Pons (tissue), 1 donor: ENCODE data around the gene CUBN.
A peak's percentile ranks its signal among the peaks of the same experiment; 100 is the strongest.

Experiments used
- DNase-seq: peaks from one replicate; pipeline ENCODE4 v3.0.0-alpha.2; 2016; ENCODE audit warnings: low spot score

The CUBN gene

DNA sequence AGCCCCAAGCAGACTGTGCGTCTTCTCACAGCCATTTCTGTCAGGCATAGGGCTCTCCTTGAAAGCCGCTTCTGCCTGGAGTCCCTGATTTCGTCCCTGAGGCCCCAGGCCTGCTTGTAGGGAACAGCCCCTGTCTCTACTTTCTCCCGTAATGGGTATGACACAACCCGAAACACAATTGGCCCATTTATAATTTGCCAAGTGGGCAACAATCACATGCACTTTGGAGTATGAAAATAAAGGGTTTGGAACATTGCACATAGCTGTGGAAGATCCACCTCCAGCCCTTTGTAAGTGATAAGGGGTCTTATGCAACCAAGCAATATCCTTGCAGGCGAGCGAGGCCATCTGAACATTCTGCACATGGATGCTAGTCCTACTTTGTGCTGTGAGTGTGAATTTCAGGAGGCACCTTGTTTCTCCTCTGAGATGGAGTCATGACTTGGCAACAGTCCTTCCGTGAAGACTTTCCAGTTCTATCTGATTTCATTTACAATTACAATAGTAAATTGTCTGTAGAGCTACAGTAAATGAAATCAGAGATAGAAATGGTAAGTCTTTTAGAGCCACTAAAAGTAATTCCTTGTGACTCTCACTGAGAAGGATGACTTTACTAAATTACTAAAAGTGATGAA is 141.5 kb downstream of the CUBN start:
- no peak for DNase-seq

DNA sequence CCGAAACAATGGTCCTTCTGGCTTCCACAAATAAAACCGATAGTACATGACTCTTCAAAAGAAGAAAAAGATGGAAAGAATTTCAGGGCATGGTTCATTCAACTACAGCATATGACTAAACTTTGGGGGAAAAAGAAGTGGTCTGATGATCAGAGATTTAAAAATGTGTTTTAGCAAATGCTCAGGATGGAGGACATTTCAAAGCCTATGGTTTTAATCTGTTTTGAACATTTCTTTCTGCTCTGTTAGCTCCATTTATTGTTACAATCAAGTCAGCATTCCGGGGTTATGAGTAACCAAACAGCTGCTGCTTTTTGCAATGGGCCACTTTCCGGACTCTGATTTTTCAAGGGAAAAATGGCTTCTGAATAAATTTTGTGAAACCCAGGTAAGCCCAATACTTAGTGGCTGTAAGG is 142.4 kb downstream of the CUBN start:
- DNase-seq, result no peak

DNA sequence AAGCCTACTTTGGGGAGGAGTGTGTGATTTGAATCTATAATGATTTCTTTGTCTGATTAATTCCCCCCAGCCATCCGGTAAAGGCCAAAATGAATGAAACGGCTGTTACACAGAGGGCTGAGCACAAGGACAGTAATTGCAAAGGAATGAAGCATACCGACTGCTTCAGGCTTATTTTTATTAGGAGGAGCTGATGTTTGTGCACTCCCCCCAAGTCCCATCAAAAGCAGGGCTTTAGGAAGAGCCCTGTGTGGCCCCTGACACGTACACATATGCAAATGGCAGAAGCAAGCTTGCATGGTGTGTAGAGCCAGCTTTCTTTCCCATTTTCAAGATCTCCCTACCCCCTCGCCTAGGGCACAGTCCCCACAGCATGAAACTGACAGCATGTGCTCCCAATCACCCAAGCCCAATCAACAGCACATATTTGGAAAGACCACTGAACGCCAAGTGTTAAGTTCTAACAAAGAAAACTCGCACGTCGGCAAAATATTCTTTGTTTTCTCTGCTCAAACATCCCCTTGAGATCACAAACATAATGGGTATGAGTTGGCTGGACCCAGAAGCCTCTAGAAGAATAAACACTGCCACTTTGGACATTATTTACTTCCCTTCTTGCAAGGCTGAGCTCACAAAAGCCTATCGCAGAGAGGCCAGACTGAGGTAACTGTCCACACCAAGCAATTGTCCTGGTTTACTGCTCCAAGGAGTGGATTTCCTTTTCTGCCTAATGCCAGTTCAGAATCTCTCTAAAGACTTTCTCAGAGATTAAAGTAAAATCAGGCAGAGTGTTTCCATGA is 143.0 kb downstream of the CUBN start:
- peak; percentile 61 for DNase-seq

DNA sequence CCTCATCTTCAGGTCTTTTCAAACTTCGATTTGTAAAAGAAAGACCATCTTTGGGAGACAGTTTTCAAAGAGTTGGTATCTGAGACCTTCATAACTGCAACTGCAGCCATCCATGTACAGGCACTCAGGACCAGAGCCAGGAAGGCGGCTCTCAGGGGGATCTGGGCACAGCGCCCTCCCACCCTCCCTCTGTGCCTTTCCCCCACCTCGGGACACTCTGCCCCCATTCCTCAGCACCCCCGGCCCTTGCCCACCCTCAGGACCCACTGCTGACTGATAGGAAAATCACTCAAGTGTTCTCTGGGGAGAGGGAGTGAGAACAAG is 143.6 kb downstream of the CUBN start:
- DNase-seq, result no peak

DNA sequence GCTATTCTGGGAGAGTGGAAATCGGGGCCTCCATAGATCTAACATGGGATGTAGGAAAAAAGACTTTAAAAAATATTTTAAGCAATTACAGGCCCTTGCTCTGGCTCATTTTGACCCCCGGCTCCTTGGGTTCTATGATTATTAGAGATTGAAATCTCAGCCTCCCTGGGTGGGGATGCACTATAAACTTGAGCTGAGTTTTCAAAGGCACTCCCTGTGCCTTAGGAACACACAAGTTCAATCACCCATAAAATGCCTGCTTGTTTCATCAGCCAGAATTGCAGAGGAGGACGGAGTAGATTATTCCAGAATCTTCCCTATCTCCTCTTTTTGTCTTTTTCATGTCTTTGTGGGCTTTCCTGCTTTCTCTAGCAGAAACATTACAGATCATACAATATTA is 145.4 kb downstream of the CUBN start:
- no peak for DNase-seq

DNA sequence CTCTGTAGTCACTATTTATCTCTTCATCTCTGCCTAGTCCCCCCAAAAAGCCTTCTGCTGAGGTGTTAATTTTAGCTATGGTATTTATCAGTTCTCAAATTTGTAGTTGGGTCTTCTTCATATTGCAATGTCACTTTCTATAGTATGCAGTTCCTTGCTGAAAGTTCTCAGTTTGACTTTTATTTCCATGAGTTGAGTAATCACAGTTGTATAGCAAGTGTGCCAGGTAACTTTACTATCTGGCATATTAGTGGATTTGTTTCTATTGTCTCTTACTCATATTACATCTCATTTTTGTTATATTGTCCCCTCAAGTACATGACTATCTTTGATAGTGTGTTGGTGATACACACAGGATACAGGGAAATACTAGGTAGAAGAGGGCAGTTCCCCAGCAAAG is 152.8 kb downstream of the CUBN start:
- DNase-seq, result no peak

DNA sequence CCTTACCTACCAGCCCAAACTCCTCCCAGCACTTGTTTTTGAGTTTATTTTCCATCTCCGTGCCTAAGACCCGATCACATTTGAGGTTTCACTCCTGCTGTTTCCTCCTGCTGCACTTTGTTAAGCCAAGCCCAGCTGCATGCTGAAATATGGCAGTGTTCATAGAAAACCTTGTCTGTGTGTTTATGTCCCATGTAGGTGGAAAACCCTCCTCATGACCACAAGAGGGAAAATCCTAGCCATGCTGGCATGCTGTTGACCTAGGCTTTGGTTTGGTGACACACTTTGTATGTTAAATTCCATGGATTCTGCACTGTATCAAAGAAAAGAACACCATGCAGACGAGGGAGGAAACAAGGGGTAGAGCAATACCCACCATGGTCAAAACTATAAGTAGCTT is 154.4 kb downstream of the CUBN start:
- no peak for DNase-seq

DNA sequence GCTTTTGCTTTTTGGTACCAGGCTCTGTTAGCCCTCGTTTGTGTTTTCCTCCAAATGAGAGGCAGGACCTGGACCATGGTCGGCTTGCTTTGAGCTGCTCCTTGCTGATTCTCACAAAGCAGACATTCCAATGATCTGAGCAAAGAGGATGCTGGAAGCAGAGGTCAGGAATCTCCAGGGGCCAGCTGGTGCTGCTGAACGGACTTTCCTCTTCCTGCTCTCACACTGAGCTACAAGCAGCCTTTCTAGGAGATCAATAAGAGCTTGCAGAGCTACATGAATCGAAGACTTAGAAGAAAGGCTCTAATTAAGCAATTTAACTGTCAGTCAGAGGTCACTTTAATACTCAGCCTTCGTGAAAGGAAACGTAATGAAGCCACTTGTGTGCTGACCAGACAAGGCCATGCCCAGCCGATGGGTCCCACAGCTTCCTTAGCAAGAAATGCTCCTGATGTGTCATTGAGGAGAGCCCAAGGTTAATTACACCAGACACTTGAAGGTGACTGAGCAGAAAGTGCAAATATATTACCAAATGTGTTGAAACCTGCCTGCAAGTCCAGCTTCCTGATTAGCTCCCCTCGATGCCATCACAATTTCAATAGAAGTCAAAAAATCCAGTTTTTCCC is 161.1 kb downstream of the CUBN start:
- no peak for DNase-seq

DNA sequence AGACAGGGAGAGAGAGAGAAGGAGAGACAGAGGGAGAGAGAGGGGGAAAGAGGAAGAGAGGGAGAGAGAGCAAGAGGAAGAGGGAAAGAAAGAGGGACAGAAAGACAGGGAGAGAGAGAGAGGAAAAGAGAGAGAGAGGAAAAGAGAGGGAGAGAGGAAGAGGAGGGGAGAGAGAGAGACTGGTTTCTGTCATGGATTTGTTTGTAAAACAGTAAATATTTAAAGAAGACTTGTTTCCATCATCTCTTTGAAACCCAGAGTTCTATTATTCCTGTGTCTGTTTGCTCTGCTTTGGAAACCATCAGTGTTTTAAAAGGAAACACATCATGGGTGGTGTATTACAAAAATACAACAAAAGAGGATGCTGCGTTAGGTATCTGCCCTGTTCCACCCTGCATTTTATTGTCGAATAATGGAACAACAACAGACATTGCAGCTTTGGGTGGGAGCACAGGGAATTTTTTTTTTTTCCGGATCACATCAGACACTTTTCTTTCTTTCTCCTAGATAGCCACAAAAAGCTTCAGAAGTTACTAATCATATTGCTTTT is 161.7 kb downstream of the CUBN start:
- no peak for DNase-seq

DNA sequence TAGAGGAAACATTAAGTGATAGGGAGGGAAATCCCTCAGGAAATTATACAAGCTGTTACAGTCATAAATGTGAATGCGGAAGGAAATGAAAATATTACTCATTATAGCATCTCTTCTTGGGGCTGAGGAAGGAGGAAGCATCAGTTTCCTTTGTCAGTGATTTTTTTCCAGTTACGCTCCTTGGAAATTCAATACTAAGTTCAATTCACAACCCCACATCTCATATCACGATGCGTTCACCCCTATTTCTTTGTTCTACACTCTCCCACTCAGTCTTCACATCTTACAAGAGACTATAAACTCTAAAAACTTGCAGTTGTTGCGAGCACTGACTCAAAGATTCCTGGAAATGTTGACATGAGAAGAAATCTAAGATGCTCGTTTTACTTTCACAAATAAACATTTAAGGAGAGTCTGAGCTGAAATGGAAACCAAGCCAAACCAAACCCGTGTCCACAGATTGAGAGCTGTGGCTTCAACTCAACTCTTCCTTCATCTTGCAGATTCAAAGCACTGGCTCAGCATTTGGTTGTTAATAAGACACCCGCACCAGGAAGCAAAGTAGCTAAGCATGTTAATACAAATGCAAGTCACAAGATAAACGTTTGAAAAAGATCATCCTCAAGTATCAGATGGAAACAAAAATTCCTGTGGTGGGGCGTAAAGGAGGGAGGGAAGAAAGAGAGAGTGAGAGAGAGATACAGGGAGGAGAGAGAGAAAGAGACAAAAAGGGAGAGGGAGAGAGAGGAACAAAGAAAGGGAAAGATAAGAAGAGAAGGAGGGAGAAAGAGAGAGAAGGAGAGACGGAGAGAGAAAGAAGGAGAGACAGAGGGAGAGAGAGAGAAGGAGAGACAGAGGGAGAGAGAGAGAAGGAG is 162.4 kb downstream of the CUBN start:
- no peak for DNase-seq

DNA sequence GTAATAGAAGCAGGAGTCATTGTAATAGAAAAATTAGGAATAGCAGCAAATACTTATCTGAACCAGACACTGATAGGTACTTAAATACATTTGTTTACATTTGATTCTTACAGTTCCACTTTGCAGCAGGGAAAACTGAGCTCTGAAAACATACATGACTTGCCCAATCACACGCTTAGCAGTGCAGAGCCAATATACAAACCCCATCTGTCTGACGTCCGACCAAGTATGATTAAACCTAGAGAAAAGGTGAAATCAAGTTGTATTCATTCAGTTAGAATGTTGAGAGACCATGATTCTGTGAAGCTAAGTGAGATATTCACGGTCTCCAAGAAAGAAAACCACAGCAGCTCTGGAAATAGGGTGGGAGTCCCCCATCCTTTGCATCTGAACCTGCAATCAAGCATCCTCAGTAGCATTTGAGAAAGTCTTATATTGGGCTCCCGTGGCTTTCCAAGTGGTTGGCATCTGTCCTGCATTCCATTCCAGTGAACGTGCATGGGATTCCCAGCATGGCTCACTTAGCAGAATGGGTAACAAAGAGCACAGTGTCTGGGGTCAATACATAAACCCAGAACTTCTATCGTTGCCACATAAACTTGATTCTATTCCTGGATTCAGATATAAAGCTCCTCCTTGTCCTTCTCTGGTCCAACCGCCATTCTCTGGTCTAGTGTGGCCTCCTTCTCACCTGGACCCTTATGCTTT is 163.7 kb downstream of the CUBN start:
- no peak for DNase-seq

DNA sequence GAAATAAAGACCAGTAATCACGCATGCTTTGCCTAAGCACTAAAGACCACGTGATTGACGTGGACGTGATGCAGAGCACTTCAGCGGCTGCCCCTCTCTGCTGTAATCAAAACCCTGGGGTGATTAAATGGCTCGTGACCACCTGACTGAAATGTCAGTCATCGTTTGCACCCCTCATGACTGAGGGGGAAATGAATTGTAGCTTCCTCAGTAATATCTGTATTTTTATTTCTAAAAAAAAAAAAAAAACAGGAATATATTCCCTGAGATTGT is 164.3 kb downstream of the CUBN start:
- DNase-seq, result no peak

DNA sequence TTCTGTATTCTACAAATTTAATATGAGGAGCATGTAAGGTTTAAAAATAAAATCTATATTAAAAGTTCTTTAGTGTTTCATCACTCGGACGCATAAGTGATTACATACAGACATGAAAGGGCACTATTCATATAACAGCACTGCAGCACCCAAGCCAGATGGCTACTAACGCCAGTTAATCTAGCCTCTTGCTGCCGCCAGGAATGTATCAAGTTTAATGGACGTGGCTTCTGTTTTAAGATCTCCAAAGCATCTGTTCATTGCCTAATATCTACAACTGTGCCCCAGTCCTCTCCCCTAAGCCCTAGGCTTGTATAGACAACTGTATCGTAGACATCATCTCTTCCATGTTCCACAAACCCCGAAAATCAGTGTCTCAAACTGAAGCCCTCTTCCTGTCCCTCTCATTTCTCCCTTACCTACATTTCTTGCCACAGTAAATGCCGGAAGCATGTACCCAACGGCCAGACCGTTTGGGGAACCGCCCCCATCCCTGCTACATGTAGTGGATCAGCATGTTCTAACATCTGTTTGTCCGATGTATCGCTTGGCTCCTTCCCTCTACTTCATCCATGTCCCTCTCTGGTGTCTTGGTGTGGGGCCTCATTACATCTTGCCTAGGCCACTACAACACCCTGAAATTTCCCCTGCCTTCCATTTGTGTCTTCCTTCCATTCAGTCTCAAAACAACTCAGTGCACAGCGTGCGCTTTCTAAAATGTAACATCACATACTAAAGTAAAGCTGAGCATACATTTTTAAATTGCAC is 164.9 kb downstream of the CUBN start:
- no peak for DNase-seq

DNA sequence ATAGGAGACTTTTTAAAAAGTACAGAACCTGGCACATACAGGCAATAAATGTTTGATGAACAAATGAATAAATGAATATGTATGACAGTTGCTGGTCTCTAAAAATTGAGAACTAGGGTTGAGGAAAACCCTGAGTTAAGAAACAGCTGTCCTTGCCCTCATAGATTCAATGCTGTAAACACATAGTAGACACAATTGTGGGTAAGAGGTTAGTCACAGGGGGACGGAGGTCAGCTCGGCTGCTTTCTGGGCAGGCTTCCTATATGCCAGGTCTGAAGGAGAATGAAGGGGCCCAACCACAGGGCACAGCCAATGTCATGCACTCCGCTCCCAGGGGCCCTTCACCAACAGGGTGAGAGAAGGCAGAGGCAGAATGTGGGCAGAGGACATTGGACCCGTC is 169.1 kb downstream of the CUBN start:
- DNase-seq, result no peak

DNA sequence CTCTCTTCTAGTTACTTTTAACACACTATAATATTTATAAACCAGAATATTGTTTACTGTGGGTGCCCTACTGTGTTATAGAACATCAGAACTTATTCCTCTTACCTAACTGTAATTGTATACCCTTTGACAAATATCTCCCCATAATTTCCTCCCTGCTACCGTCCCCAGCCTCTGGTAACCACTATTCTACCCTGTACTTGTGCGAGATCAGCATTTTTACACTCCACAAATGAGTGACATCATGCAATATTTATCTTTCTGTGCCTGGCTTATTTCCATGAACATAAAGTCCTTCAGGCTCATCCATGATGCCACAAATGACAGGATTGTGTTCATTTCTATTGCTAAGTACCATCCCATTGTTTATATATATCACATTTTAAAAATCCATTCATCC is 172.6 kb downstream of the CUBN start:
- no peak for DNase-seq

DNA sequence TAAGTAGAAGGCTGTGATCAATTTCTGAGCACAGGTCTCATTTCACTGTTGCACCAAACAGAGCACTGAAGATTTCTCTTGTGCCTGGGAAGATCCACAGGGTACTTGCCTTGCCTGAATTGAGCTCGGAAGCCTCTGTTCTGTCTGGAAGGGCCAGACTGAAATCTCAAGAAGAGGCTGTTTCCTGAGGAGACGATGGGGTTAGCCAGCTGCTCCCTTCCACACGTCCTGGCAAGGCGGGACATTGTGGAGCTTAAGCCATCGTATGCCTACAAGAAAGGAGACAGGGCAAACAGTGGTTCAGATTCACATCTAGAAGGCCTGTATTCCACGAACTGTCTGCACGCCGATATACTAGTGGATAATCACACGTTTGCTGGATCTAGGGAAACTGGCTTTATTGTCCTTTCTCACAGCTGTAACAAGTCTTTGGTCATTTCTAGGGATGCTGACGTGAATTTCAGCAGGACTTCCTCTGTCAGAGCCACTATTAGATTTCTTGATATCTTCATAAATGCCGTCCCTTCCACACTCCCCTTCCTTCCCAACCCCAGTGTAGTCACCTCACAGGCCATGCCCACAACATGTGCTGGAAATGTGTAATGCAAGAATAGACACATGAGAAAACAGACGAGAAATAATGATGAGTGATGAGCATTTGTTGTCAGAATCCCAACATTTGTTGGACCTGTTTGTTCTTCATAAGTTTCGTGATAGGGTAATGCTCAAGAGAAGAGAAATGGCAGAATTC is 175.2 kb downstream of the CUBN start:
- no peak for DNase-seq

DNA sequence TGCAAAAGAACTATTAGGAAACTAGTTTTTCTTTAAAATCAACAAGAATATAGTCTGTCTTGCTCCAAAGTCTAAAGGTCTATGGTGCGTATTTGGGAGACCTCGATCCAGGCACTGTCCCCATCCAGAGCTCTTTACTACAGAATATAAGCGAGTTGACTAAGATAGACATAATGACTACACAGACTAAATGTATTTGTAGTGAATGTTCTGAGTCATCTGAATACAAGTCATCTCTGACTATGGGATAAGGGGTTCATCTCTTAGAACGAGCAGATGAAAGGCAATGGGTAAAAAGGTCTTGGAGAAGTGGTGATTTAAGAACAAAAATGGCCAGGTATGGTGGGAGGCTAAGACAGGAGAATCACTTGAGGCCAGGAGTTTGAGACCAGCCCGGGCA is 176.3 kb downstream of the CUBN start:
- DNase-seq, result no peak

DNA sequence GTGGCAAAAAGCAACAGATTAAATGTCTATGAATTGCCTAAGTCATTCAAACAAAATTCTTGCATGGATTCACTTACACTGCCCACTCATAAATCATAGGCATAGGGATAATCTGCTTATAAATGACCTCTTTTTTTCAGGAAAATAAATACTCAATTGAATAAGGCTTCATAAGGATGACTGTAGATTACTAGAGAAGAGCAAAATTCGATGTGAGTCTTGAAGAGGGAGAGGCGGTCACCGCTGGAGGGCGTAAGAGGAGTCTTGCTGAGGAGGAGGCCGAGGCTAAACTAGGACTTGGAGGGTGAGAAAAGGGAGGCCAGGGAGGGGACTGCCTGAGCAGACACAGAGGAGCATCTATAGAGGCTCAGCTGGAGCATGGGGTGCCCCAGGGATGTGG is 177.0 kb downstream of the CUBN start:
- DNase-seq, result no peak

DNA sequence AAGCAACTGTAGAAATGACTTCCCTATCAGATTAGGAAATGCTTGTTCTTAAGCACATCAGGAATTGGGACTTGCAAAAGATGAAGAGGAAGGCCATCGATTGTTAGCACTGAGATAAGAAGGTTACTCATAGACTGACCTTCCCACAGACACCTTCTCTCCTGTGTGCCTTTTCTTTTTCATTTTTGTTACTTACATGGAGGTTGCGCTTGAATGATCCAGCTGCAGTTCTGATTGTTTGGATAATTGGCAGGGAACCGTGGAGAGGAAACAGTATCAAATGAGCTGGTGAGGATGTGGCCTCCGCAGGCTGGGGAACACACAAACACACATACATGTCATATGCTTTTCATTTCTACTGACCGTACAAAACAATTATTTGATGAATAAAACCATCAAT is 177.5 kb downstream of the CUBN start:
- no peak for DNase-seq
